GM18868 (cell line): ENCODE measurements around the gene KRTAP5-5.
"Not testable (repeated sequence)": the region's sequence is repeated elsewhere in the genome, so short reads cannot be mapped to it uniquely, and the experiment has no call there.

ENCODE experiments used
- ATAC-seq: cut with Tn5 transposase; IDR thresholded peaks from one replicate; pipeline ENCODE4 v1.9.1; 2021; ENCODE audit warnings: mild to moderate bottlenecking, moderate library complexity; ENCODE audit not compliant: unreplicated experiment

KRTAP5-5 gene

DNA sequence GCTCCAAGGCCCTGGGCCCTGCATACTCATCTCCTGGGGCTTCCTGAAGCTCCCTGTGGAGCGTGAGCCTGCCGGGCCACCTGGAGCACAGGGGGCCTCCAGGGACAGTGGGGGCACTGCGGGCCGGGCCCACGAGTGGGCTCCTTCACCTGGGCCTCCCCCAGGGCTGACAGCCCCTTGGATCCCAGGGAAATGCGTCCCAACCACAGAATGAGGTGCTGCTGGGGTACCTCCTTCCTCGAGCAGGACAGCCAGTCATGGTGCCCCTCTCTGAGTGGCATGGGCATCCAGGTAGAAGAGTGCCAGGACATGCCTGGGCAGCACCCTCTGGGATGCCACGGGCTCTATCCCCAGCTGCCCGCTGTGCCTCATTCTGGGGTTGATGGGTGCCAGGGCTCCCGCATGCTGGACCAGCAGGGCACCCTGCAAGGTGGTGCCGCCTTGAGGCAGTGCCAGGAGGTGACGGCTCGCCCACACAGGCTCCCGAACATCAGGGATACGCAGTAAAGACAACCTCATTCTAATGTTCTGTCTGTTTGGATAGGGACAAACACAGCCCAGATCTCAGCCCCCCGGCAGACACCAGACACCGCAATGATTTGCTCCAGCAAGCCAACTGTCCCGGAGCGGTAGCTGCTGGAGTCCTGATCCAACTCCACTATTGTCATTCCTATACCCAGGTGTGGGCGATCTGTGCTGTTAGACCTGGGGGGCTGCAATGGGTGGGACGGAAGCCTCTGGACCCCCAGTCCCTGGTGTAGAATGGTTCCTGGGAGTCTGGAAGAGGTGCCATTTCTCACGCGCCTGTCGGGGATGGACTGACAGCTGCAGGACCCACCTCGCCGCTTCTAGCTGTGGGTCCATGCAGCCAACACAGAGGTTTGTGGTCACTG is 25.8 kb downstream of the KRTAP5-5 start:
- ATAC-seq, result no peak

DNA sequence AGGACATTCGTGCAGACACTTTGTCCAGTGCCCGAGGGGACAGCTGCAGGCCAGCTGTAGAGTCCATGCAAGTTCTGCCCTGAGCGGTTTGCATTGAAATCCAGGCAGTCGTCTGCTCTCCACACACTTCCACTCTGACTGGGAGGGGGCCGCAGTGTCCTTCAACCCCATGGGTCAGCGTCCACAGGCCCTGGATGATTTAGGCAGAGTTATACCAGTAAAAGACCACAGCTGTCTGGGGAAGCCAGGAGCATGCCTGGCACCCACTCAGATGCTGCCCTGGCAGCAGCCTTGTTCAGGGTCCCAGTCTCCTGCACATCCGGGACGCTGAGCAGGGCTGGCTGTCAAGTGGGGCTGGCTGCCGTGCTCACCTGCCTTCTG is 26.5 kb downstream of the KRTAP5-5 start:
- no peak for ATAC-seq

- ATAC-seq, result no peak
Observed at GRCh38 chr11:1656670-1657069, 27.1 kb downstream of the KRTAP5-5 start.

DNA sequence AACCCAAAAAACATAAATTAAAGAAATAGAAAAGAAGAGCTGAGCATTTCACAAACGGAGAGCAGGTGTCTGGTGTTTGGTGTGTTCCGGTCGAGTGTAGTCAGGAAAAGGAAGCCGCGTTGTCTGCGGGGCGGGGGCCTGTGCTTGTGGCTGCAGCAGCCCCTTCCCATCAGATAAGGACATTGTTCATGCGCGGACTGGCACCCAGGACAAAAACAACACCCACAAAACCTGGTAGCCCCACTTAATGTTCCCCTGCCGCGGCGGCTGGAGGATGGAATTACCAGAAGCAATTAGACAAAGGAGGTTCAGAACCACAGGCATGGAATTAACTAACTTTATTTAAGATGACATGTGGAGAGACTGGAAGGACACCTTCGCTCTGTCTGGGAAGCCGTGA is 29.9 kb downstream of the KRTAP5-5 start:
- ATAC-seq, result no peak

GRCh38 chr11:1660111-1660867 is 30.7 kb downstream of the KRTAP5-5 start:
- ATAC-seq, result no peak

- ATAC-seq, result not testable (repeated sequence)
Observed at GRCh38 chr11:1661454-1662269, 32.1 kb downstream of the KRTAP5-5 start.

DNA sequence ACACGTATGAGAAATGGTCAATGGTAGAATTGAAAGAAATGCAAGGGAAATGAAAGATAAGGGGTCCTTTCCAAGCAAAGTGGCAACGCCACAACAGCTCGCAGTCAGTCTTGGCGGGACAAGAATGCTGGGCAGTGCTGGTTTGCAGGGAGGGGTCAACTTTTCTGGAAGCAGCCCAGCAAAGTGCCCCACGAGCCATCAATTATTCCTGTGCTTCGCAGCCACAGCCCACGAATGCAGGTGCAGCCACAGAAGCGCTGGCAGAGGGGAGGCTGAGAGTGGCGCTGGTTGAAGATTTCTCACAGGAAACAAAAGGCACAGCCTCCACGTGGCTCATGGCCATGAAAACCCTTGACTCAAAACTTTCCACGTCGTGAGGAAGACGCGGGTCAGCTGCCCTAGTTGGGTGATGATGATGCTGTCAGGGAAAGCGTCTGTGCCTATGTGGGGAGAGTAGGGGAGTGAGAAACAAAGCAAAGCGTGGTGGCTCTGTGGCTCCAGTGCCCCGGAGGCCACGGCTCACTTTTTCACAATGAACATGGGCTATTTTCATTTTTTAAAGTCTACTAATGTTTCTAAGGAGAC is 33.2 kb downstream of the KRTAP5-5 start:
- ATAC-seq, result not testable (repeated sequence)

DNA sequence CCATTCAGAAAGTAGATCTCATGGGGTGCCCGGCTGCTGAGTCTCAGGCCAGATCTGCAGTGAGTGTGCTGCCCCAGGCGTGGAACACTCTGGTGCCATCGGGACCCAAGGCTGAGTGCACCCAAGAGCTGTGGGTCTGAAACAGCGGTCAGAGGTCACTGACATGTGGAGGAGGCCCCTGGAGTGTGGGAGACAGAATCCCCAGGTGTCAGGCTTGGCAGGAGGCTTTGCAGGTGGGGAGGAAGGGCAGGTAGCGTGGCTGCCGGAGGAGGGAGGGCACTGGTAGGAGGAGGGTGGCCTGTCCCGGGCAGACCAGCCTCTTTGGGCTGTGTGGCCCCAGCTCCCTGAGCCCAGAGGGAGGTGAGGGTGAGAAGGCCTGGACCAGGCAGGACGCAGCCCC is 35.7 kb downstream of the KRTAP5-5 start:
- no peak for ATAC-seq

DNA sequence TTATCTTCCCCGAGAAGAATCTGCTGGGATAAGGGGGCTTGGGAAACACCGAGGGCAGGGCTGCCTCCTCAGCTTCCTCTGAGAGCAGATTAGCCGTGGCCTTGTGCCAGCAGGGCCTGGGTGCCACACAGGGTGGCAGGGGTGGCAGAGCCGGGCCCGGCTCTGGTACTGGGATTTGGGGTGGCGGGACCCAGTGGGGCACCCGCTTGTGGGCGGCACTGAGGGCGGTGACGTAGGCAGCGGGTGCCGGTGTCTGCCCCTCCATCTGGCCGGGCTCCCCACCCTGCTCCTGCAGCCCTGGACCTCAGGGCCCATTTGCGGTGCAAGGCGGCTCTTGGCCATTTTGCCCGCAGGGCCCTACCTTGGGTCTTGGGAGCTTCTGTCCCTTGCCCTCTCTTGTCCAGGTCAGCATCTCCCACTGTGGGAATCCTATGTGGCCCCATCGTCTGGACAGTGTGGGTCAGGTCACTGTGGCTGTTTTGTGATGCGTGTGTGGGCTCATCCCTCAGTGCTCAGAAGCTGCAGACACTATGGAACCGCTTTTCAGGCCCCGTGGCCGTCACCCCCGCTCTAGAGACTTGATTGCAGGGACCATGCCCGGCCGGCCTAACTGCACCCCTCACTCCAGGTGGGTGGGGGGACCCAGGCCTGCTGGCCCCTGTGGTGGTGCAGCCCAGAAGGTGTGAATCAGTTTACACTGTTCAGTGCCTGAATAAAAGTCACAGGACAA is 37.7 kb downstream of the KRTAP5-5 start:
- ATAC-seq, result no peak

- no peak for ATAC-seq
Observed at GRCh38 chr11:1667906-1668305, 38.3 kb downstream of the KRTAP5-5 start.

GRCh38 chr11:1668911-1669473 is 39.4 kb downstream of the KRTAP5-5 start:
- ATAC-seq, result no peak

GRCh38 chr11:1669546-1670218 is 40.1 kb downstream of the KRTAP5-5 start:
- no peak for ATAC-seq

- ATAC-seq, result not testable (repeated sequence)
Observed at GRCh38 chr11:1670457-1670856, 40.9 kb downstream of the KRTAP5-5 start.

DNA sequence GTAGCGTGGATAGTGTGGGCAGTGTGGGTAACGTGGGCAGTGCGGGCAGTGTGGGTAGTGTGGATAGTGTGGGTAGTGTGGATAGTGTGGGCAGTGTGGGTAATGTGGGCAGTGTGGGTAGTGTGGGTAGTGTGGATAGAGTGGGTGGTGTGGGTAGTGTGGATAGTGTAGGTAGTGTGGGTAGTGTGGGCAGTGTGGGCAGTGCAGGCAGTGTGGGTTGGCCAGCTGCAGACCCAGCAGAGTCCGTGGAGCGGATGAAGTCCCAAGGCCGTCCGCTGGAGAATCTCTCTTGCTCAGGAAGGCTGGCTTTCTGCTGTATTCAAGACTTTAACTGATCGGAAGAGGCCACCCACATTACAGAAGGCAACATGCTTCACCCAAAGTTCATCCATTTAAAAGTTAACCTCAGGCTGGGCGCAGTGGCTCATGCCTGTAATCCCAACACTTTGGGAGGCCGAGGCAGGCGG is 41.4 kb downstream of the KRTAP5-5 start:
- no peak for ATAC-seq

GRCh38 chr11:1671658-1672057 is 42.1 kb downstream of the KRTAP5-5 start:
- ATAC-seq, result no peak

GRCh38 chr11:1672613-1673350 is 43.2 kb downstream of the KRTAP5-5 start:
- no peak for ATAC-seq

DNA sequence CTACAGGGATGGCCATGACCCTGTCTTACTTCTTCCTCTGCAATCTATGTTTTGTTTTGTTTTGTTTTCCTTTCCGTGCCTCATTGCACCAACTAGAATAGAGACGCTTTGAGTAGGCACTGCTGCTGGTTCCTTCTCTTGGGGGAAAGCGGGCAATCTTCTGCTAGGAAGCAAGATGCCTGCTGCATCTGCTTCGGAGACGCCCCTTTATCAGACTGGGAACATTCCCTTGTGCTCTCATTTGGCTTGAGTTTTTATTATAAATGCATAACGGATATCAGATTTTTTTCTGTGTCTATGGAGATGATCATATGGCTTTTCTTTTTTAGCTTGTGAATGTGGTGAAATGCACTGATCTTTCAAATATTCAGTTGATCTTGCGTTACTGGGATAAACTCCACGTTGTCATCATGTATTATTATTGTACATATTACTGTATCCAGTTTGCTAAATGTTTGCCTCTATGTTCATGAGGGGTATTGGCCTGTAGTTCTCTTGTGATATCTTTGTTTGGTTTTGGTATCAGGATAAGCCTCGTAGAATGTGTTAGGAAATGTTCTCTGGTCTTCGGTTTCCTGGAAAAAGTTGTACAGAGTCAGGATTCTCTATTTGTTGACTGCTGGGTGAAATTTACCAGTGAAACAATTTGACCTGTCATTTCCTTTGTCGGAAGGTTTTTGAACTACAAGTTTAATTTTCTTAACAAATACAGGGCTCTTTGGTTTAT is 44.0 kb downstream of the KRTAP5-5 start:
- ATAC-seq, result no peak
